K562 (cell line): Measurements from ENCODE around the gene COL26A1.

Experiments
- HNRNPUL1 ChIP-seq: fragments of 200-400 bp; formaldehyde crosslinking; IDR thresholded peaks from 2 replicates; pipeline ENCODE4 v1.6.1; 2017; ENCODE audit warnings: low read length
- KLF10 ChIP-seq: fragments of 250-450 bp; sonication (Bioruptor Pico); IDR thresholded peaks from 2 replicates; pipeline ENCODE4 v1.6.1; 2021; ENCODE audit warnings: matching md5 sums
- MAX ChIP-seq: sonication (generic); formaldehyde crosslinking; IDR thresholded peaks from 2 replicates; pipeline ENCODE4 v1.9.0; 2022; ENCODE audit warnings: mild to moderate bottlenecking, missing genetic modification reagents
- NFRKB ChIP-seq: fragments of 450-650 bp; IDR thresholded peaks from 2 replicates; pipeline ENCODE4 v1.6.1; 2016; ENCODE audit warnings: low read depth
- RBM39 ChIP-seq: fragments of 200-400 bp; formaldehyde crosslinking; optimal IDR thresholded peaks from 2 replicates; pipeline ENCODE3; 2018; ENCODE audit warnings: low read depth, low read length
- RHOXF2B ChIP-seq: fragments of 250-450 bp; sonication (Bioruptor Pico); conservative IDR thresholded peaks from 2 replicates; pipeline ENCODE4 v1.5.1; 2021
- USF1 ChIP-seq: sonication (generic); formaldehyde crosslinking; IDR thresholded peaks from 2 replicates; pipeline ENCODE4 v1.9.0; 2022; ENCODE audit warnings: mild to moderate bottlenecking, missing genetic modification reagents
- ZBTB7A ChIP-seq: IDR thresholded peaks from 2 replicates; pipeline ENCODE4 v1.6.1; 2011; ENCODE audit warnings: low read depth, mild to moderate bottlenecking, low read length, moderate library complexity, borderline replicate concordance; ENCODE audit not compliant: control insufficient read depth
- ZNF282 ChIP-seq: sonication (generic); formaldehyde crosslinking; IDR thresholded peaks from 2 replicates; pipeline ENCODE4 v1.8.1; 2023; ENCODE audit warnings: missing genetic modification reagents
- ZNF780A ChIP-seq: fragments of 250-450 bp; sonication (Bioruptor Pico); IDR thresholded peaks from 2 replicates; pipeline ENCODE4 v1.5.0; 2021; ENCODE audit warnings: mild to moderate bottlenecking

- TF ChIP-seq MAX (CRISPR knock-in tag) (no peak), ZBTB7A (no peak), NFRKB (no peak), ZNF282 (CRISPR knock-in tag) (no peak), ZNF780A (CRISPR knock-in tag) (no peak), RBM39 (no peak), HNRNPUL1 (no peak), KLF10 (no peak), RHOXF2B (CRISPR knock-in tag) (no peak), USF1 (CRISPR knock-in tag) (no peak)
Measured at GRCh38 chr7:101436857-101437576, 74.3 kb downstream of the COL26A1 start.
